Measurements from ENCODE around the gene ATRX.

DNA sequence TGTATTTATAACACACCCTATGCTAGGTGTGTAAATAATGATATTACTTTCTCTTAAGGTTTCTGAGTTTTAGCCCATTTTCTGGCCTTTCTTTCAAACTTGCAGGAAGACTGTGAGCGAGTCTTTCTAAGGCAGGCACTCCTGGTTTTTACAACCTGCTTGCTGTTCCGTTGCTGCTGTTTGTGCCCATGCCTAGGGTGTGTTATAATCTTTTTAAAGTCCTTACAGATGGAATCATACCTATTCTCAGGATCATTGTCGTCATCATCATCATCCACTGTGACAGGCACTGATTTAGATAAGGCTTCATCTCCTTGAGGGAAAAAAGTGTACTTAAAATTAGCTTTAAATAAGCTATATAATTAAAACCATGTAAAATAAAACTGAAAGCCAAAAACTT lies 110.0 kb downstream of the ATRX start:
- TF ChIP-seq, protein P1, sequence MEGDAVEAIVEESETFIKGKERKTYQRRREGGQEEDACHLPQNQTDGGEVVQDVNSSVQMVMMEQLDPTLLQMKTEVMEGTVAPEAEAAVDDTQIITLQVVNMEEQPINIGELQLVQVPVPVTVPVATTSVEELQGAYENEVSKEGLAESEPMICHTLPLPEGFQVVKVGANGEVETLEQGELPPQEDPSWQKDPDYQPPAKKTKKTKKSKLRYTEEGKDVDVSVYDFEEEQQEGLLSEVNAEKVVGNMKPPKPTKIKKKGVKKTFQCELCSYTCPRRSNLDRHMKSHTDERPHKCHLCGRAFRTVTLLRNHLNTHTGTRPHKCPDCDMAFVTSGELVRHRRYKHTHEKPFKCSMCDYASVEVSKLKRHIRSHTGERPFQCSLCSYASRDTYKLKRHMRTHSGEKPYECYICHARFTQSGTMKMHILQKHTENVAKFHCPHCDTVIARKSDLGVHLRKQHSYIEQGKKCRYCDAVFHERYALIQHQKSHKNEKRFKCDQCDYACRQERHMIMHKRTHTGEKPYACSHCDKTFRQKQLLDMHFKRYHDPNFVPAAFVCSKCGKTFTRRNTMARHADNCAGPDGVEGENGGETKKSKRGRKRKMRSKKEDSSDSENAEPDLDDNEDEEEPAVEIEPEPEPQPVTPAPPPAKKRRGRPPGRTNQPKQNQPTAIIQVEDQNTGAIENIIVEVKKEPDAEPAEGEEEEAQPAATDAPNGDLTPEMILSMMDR (IDR thresholded peaks at IDR 0.05; ENCODE audit: extremely low read depth in 1 of 2, insufficient read depth in 1 of 2, low read depth in 1 of 2, low read length in 2 of 2) = no peak
- no peak for TF ChIP-seq POLR2A (IDR thresholded peaks at IDR 0.05; ENCODE audit: low read depth, low read length)
- no peak for TF ChIP-seq EZH2 (IDR thresholded peaks at IDR 0.05; ENCODE audit: borderline replicate concordance, low read depth, low read length, severe bottlenecking)
- TF ChIP-seq POLR2AphosphoS5 (IDR thresholded peaks at IDR 0.05; ENCODE audit: insufficient read depth, low read depth, low read length) = no peak
- TF ChIP-seq JUN (IDR thresholded peaks at IDR 0.05; ENCODE audit: borderline replicate concordance, insufficient read depth, insufficient read length, low read depth) = no peak
- no peak for TF ChIP-seq MYC (IDR thresholded peaks at IDR 0.05; ENCODE audit: low read depth, low read length)
- TF ChIP-seq, protein P2, sequence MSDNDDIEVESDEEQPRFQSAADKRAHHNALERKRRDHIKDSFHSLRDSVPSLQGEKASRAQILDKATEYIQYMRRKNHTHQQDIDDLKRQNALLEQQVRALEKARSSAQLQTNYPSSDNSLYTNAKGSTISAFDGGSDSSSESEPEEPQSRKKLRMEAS (IDR thresholded peaks at IDR 0.05; ENCODE audit: insufficient read depth, insufficient read length) = no peak
- TF ChIP-seq FOS (IDR thresholded peaks at IDR 0.05; ENCODE audit: borderline replicate concordance, insufficient read depth, low read length) = no peak
